GM19328 (cell line): ENCODE data around the gene EXOC3L2.

ENCODE experiments used
- ATAC-seq: cut with Tn5 transposase; IDR thresholded peaks from one replicate; pipeline ENCODE4 v1.9.1; 2021; ENCODE audit warnings: mild to moderate bottlenecking, moderate library complexity; ENCODE audit not compliant: unreplicated experiment

The EXOC3L2 gene

DNA sequence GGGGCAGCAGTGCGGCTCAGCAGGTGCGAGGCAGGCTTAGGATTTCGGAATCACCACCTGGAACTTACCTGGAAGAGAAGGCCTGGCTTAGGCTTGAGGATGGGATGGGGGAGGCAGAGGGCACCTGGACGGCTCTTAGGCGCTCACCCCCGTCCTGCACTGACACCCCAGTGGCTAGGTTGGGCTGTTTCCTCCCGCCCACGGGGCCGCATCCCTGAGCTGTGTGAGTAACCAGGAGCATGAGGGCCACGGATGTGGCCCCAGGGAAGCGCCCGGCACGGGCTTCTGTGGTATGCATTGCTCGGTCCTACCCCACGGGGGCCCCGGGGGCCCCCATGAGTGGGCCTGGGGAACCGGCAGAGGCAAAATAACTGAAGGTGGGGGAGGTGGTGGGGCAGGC is 82.1 kb downstream of the EXOC3L2 start:
- ATAC-seq: no peak

DNA sequence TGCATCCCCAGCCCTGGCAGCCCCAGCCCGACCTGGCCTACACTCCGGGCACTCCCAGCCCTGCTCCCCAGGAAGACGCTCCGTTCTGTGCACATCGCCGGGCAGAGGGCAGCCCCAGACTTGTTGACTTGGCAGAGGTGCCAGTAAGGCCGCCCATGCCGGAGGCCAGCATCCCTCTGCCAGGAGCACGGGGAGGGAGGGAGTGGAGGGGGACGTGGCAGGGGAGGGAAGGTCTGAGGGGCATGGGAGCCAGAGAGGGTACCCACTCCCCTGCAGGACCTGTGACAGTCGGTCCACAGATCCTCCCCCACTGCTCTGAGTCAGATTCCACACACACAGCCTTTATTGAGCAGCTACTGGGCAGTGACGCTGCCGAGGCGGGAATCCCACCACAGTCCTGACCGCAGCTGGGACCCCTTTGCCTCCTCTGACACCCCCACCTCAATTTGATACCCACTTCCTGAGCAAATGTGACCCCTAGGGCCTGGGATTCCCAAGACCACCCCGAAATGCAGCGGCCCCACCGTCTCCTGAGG is 82.5 kb downstream of the EXOC3L2 start:
- ATAC-seq: no peak
